Activated CD4-positive, alpha-beta T cell treated with anti-CD3 and anti-CD28 coated beads, Interleukin-10, Interleukin-2, amounts not matched to agents 100 ng/mL and 50 ng/mL, durations not matched to agents 16 hours and 8 hours (primary cell): Measurements from ENCODE around the gene MICALL2.
A peak's percentile ranks its signal among the peaks of the same experiment; 100 is the strongest.

Experiments
- DNase-seq: peaks from one replicate; pipeline ENCODE4 v3.0.0-alpha.2; 2020

The MICALL2 gene

DNA sequence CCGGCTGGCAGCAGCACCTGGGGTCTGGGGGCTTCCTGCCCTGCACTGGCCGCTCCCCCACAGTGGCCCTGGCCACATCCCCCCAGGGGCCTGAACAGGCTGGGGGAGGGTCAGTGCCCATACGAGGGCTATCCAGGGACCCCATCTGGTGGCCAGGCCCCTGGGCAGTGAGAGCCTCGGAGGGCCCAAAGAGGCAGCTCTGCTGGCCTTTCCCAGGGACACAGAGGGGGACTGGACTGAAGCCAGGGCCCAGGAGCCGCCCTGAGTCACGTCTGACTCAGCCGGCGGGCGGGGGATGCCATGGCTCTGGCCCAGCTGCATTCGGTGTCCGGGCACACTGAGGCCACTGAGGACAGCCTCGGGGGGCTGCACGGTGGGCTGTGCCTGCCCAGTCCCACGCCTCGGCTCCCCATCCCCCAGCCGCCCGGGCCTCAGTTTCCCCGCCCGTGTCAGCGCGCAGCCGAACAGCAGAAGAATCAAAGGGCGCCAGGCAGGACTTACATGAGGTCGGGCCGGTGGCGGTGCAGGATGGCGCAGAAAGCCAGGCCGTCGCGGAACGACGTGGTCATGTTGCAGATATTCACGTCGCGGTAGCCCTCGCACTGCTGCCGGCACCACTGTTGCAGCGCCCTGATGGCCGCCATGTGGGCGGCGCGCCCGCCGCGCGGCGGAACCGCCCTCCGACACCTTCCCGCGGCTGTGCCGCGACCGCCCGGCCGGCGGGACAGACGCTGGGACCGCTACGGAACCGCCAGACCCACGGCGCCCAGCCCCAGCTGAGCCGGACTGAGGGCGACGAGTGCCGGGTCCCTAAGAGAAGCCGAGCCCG, at the start of gene MICALL2:
Gene MICALL2, minus strand, starts transcription at position 788 of the 829 bp plus-strand sequence. Its CDS starts 144 bp downstream, at position 644.
- no peak for DNase-seq

DNA sequence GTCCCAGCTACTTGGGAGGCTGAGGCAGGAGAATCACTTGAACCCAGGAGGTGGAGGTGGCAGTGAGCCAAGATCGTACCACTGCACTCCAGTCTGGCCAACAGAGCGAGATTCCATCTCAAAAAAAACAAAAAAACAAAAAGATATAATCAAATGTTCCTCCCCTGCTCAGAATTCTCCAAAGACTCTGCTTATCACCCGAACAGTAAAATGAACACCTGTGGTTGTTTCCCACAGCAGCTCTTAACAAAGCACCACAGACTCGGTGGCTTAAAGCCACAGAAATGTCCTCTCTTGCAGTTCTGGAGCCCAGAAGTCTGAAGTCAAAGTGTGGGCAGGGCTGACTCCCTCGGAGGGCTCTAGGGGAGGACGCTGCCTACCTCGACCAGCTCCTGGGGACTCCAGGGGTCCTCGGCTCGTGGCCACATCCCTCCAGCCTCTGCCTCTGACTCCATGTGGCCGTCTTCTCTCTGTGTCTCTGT, 49.0 kb upstream of the MICALL2 start:
- no peak for DNase-seq

DNA sequence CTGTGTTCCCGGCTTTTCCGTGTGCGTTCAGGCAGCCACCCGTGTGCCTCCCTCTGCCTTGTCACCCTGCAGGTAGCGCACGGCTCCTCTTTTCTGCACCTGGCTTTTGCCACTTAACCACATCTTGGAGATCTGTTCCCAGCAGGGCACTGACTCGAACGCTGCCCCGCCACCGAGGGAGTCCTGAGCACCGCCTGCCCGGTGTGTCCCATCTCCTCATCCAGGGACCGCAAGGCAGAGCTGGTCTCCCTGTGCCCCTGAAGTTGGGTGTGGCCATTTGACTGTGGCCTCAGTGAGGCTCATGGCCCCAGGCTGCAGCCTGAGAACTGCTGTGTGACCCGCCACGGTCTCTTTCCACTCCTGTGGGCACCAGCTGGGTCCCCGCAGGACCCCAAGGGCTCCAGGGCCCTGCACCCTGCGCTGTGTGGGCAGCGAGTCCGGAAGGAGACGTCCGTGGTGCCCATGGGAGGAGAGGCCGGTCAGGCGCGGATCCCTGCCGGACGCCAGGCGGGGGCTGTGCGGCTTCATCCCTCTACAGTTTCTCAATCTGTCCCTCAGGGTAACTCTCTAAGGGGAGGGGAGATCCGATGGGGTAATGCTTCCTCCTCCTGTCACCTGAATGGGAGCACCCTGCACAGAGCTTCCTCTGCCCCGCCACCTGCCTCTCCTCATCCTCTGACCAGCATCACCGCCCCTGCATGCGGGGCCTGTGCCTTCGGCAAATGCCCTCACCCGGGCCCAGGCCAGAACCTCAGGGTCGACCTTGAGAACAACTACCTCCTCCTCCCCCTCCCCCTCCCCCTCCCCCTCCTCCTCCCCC, 46.7 kb upstream of the MICALL2 start:
- DNase-seq, result no peak

DNA sequence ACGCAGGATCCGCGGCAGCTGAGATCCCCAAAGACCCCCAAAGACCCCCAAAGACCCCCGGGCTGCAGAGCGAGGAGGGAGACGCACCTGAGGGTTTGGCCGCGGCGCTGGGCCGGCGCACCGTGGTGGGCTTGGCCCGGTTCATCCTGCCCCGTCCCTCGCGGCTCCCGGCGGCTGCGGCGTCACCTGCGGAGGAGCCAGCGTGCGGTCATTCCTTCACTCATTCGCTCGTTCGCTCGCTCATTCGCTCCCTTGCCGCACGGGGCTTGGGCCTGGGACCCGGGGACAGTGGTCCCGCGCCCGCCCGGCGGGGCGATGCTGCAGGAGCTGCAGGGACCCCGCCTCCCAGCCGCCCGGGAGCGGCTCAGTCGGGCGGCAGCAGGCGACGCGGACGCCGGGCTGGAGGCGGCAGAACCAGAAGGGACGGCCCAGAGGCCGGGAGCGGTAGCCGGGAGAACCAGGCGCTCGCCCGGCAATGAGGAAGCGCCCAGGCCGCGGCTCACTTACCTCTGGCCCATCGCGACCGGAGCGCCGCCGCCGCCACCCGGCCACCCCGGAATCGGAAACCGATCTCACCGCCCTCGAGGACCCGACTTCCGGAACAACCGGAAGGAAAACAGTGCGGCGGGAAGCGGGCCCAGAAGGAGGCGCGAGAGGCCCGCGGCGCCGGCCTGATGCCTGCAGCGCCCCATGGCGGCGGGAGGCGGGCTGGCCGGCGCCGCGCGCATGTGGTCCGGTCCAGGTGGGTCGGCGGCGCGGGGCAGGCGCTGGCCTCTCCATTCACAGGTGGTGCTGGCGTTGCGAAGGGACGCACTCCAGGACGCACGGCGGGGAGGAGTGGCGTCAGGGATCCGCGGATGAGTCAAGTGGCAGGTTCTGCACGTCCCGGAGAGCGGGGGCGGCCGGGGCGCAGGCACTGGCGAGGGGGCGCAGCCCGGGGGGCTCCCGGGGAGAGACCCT, 44.8 kb upstream of the MICALL2 start, which contains the start of gene INTS1:
Gene INTS1, minus strand, starts transcription at position 574 of the 960 bp plus-strand sequence. Its CDS starts 429 bp downstream, at position 145.
- DNase-seq, result peak; percentile 95

DNA sequence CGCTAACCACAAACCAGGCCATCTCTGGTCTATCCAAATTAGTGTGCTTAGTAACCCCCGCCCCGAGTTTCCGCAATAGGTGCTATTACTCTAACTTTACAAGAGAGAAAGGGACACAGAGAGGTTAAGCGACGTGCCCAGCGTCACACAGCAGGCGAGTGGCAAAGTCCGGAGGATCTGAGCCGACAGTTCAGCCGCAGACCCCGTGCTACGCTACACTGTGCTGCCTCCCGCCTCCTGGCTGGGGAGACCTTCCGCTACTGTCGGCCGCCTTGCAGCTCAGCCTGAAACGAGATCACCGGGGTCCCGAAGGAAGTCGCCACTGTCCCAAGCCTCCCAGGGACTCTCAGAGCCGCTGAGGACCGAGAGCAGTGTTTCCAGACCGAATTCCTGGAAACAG, 44.1 kb upstream of the MICALL2 start:
- no peak for DNase-seq

DNA sequence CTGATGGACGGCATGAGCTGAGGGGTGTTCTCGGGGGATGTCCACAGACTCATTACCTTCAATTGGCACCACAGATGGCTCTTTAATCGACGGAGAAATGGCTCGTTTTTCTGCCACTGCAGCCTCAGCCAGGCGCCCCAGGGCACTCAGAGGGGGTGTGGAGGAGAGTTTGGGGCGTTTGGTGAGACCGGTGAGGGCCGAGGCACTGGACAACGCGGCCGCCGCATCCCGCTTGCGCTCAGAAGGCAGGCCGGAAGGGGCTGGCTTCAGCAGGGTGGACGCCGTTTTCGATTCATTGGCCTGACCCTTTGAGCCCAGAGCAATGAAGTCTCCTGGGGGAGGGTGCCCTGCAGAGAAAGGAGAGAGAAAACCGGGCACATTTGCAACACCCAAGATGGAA, 43.6 kb upstream of the MICALL2 start:
- no peak for DNase-seq

DNA sequence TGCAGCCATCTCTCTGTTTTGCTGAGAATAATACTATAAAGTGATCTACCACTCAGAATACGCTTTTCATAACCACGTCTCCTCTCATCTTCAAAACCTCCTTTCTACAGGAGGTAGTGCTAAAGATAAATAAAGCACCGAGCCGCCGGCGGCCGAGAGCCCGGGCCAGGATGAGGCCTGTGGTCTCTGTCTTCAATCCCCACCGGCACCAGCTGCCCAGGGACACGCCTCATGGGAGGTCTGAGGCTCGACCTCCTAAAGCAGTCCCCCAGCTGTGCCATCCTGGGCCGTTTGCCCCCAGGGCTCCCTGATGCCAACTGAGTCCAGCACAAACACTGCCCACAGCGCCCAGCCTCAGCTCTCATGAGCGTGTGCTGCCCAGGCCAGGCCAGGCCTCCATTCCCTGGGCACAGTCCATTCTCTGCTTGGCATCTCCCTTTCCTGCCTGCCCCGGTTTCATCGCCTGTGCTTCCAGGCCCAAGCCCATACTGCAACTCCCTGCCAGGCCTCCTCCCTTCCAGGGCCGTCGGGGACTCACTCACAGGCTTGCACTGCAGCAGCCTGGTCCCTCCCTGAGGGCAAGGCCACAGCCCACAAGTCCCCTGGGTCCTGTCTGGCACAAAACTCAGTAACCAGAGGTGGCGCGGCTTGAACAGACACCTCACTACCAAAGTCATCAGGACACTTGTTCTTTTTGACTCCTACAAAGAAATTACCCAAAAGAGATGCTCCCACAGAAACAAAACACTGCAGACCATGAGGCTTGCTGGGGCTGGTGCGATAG, 42.4 kb upstream of the MICALL2 start:
- DNase-seq, result no peak

DNA sequence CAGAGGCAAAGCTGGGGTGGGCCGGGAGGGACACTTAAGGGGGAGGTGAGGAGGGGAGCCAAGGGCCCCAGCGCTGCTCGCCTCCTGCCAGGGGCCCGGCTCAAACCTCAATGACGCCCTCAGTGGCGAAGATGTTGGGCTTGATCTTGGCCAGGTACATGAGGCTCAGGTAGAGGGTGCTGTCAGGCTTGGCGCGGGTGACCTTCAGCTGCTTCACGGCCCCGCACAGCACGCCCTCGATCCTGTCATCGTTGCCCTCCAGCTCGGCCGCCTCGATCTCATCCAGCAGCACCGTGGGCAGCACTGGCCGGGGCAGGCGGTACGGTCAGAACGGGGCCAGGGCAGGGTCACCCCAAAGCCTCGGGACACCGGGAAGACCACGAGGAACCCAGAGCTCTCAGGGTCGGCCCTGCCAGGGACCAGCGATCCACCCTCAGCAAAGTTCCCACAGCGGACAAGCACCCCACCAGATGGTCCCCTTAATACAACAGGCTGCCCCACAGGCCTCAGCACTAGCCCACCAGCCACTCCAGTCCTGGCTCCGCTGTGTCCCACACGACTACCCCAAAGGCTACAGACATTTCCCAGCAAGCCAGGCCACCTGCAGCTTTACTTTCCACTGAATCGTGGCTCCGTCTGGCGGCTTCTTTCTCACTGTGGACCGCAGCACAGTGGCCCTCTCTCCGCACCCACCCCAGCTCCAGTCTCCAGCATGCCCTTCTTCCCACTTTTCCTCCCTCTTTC, 41.0 kb upstream of the MICALL2 start:
- DNase-seq, result no peak

DNA sequence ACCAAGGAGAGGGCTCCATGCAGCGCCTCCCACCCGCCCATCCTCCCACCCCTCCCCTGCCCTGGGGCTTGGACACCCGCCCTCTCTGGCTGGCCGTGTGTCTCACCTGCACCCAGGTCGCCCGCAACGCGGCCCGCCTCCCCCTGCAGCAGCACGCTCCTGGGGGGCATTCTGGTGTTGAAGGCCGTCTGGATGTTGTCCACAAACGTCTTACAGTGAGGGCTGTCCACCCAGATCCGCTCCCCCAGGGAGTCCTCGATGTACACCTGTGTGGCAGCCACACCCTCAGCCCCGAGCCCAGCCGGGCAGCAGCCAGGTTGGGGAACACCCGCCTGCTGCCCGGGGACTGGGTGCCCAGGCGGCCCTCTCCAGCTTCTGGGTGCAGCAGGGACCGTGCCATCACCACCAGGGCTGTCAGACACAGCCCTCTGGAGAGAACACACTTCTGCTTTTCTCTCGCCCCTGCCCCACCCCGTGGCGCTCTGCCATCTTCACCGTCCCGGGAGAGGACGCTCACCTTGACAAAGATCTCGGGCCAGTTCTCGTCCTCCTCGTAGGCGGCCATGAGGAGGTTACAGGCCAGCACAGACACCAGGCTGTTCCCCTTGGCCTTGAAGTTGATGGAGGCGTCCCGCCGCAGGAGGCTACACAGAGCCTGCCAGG, 40.2 kb upstream of the MICALL2 start:
- no peak for DNase-seq

DNA sequence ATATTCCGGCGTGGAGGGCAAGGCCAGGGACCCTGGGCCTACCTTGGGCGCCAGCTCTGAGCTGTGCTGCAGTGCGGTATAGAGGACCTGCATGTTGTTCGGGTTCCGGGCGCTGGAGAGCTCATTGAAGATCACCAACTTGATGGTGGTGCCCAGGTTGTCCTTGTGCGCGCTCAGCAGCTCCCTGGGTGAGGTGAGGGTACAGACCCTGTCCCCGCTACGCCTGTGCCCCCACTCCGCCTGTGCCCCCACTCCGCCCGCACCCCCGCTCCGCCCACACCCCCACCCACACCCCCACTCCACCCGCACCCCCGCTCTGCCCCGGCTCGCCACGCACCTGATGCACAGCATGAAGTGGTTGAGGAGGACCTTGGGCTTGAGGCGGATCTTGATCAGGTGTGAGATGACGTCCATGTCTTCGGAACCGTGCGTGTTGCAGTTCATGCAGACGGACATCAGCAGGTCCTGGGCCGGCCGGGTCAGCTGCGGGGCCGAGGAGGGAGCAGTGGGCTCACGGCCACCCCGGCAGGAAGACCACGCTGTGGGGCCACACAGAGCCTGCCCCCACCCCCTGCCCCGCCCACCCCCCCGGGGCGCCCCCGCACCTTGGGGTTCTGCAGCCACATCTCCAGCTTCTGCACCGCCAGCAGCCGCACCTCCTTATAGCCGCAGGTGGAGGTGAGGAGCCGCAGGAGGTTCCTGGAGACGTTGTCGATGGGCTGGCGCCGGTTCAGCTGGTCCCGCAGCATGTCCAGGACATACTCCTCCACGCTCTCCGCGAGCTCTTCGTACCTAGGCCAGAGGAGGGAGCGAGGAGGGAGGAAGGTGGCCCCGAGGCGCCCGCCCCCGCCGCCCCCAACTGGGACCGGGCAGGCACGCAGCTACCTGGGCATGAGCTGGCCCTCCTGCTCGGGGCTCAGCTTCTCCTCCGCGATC, 39.4 kb upstream of the MICALL2 start:
- DNase-seq, result no peak

DNA sequence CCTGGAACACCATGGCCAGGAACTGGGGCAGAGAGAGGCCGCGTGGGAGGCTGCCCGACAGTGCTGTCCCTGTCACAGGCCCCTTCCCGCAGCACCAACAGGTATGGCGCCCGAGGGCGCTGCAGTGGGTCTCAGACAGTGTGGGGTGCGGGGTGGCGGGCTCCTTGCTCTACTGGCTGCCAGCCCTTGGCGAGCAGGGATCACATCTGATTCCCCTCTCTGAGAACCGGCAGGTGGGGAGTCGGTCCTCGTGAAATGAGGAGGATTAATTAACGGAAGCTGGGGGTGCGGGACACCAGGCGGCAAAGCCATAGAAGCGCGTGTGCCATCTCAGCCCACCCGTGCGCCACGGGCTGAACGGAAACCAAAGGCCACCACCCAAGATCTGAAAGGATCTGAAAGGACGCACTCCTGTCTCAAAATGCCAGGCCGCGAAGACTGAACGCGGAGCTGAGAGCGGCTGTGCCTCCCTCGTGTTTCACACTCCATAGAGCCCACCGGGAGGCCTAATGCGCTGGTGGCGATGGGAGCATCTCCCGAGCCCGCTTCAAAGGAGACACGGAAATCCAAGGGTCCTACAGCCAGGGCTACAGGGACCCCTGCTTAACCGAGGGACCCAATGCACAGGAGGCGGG, 38.1 kb upstream of the MICALL2 start:
- no peak for DNase-seq

DNA sequence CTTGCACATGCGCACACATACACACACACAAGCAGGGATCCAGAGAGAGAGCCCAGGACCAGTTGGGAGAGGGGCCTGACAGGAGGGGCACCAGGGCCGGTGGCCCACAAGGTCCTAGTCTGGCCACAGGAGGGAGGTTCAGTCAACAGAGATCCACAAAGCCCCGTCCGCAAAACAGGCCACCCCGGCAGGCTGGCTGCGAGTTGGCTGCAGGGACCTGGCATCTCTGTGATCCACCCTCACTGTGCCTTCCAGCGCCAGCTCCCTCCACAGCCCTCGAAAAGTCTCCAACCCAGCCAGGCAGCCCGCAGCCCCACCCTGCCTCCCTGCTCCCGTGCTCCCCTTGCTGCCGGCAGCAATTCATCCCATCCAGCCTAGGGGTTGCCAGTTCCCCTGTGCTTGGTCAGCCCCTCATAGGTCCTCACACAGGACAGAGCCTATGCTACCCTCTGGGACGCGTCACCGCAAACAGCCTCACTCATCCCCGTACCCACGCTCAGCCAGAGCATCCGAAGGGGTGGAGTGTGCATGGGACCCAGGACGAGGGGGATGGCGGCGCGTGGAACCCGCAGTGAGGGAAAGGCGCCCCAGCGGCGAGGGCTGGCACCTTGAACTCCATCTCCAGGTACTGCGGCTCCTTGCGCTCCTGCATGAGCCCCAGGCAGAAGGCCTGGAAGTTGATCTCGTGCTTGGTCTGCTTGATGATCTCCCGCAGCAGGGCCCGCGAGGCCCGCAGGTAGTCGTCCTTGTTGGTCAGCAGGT, 37.4 kb upstream of the MICALL2 start:
- DNase-seq, result no peak

DNA sequence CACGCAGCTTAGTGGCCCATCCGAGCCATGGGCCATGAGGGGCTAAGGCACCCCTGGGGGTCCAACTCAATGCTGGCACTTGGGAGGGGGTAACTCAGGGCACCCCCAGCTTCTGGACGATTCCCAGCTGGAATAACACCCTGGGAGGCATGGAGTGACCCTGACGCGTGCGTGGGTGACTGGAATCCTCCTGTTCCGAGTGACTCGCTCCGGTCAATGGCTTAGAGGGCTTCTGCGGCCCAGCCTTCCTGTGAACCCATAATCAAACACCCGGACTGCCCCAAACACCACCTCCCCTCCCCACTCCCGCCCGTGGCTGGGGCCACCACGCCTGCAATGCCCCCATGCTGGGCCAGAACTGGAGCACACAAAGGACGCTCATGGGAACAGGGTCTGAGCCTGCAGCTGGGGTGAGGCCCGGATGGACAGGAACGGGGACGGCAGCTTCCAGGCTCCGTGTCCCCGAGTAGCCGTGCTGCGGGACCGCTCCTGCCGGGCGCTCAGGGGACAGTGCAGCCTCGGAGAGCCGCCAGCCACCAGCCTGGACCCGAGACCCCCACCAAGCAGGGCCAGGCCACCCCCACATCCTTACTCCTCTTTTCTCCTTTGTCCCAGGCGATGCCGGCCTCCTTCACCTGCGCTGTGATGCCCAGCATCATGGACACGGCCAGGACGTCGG, 36.4 kb upstream of the MICALL2 start:
- DNase-seq, result no peak

DNA sequence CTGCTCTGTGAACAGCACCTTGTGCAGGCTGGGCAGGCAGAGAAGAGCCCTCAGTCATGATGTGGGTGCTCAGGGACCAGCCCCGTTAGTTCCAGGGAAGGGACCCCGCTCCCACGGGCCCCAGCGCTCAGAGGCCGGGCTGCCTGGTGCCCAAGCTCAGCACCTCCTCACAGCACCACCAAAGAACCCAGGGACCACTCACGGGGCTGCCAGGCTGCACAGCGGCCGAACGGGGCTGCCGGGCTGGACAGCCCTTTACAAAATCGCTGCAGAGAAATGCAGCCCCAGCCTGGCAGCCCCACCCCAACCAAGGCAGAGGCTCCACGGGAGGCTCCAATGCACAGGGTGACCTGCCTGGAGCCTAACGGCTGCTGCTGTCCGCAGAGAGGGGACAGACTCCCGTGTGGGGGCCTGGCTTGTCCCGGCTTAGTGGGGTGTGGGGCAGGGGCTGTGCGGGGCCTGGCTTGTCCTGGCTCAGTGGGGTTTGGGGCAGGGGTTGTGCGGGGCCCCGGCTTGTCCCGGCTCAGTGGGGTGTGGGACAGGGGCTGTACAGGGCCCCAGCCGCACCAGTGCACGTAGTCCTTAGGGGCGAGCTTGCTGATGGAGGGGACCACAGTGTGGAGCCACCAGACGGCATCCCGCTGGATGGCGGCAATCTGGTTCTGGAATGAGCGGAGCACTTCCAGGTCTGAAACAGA, 35.7 kb upstream of the MICALL2 start:
- no peak for DNase-seq

DNA sequence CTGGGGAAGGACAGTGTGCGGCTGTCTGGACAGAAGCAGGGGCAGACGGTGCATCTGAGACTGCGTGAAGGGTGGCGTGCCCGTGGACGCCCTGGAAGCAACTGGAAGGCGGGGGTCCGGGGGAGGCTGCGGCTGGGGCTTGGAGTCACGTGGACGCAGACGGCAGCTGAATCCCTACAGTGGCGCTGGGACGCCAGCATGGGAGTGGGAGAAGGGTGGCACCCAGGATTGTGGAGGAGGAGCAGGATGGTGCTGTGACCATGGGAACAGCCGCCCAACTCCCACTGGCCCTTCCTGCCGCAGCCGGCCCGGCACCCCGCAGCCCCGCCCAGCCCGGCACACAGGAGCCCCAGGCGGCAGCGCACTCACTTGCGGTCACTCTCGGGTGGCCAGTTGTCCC, 35.2 kb upstream of the MICALL2 start:
- no peak for DNase-seq

DNA sequence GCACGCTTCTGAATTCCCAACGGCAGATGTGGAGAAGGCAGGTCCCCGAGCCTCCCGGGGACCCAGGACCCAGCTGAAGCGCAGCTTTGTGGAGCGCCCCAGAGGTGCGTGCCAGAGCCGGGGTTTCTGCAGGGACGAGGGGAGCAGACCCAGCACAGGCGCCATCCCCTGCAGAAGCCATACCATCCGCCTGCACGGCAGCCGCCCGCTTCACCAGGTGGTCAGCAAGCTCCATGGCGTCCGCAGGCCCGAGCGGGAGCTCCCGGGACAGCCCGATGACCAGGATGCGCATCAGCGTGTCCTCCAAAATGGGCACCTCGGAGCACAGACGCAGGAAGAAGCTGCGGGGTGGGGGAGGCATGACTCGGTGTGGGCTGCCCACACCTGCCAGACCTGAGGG, 34.3 kb upstream of the MICALL2 start:
- DNase-seq, result no peak

DNA sequence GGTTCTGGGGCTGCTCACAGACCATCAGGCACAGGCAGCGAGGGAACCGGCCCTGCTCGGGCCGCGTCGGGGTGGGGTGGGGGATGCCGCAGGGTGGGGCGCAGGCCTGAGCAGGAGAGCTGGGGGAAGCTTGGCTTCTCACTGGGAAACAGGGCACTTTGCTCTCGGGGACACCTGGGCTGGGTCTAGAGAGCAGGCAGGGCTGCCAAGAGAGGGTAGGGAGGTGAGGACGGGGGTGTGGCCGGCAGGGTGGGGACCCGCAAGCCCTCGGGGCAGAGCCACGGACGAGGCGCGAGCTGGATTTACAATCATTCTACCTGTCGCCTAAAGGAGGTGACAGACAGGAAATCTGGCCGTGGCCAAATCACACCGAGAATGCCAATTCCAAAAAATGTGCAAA, 33.9 kb upstream of the MICALL2 start:
- no peak for DNase-seq
